HepG2 (cell line): ENCODE data around the gene SRF. TPM values are rescaled to one million over a fixed set of nuclear protein-coding genes. Genes with fewer than 3 reads are reported as not detected.

Experiments used
- ATF7 ChIP-seq, 2 experiments: fragments of 450-650 bp in 1 of 2; sonication (generic) in 1 of 2; formaldehyde crosslinking in 1 of 2; IDR thresholded peaks; 2 replicates each; pipeline versions ENCODE4 v1.4.0 to v1.6.1; 2016 to 2020; ENCODE audit warnings: antibody characterized with exemption in 1 of 2, mild to moderate bottlenecking in 1 of 2, missing genetic modification reagents in 1 of 2
- EEA1 ChIP-seq: sonication (generic); formaldehyde crosslinking; IDR thresholded peaks from 2 replicates; pipeline ENCODE4 v1.5.1; 2020; ENCODE audit warnings: mild to moderate bottlenecking, missing genetic modification reagents, borderline replicate concordance
- HOXA5 ChIP-seq: sonication (generic); formaldehyde crosslinking; IDR thresholded peaks from 2 replicates; pipeline ENCODE4 v1.4.0; 2020; ENCODE audit warnings: missing genetic modification reagents
- KLF13 ChIP-seq: sonication (generic); formaldehyde crosslinking; IDR thresholded peaks from 2 replicates; pipeline ENCODE4 v1.4.0; 2020; ENCODE audit warnings: mild to moderate bottlenecking, missing genetic modification reagents
- PHF8 ChIP-seq: sonication (generic); formaldehyde crosslinking; IDR thresholded peaks from 2 replicates; pipeline ENCODE4 v1.5.0; 2020; ENCODE audit warnings: missing genetic modification reagents
- RXRB ChIP-seq: IDR thresholded peaks from 2 replicates; pipeline ENCODE4 v1.6.1; 2016; ENCODE audit warnings: borderline replicate concordance, missing genetic modification reagents, missing compliant biosample characterization
- ZFX ChIP-seq: sonication (generic); formaldehyde crosslinking; IDR thresholded peaks from 2 replicates; pipeline ENCODE4 v1.4.0; 2020; ENCODE audit warnings: mild to moderate bottlenecking, low read depth, missing genetic modification reagents, moderate library complexity
- ZNF350 ChIP-seq: sonication (generic); formaldehyde crosslinking; IDR thresholded peaks from 2 replicates; pipeline ENCODE4 v1.4.0; 2020; ENCODE audit warnings: mild to moderate bottlenecking, low read depth, missing genetic modification reagents, borderline replicate concordance
- ZNF44 ChIP-seq: sonication (generic); formaldehyde crosslinking; IDR thresholded peaks from 2 replicates; pipeline ENCODE4 v1.5.1; 2020; ENCODE audit warnings: mild to moderate bottlenecking, missing genetic modification reagents
- ZNF839 ChIP-seq: sonication (generic); formaldehyde crosslinking; IDR thresholded peaks from 2 replicates; pipeline ENCODE4 v1.4.0; 2020; ENCODE audit warnings: missing genetic modification reagents, mild to moderate bottlenecking, borderline replicate concordance
- ZNF878 ChIP-seq: sonication (generic); formaldehyde crosslinking; IDR thresholded peaks from 2 replicates; pipeline ENCODE4 v1.8.1; 2023; ENCODE audit warnings: mild to moderate bottlenecking, missing genetic modification reagents, moderate library complexity
- polyA plus RNA-seq, 8 experiments: library from polyadenylated mRNA; depleted of rRNA in 3 of 8; stranded (reverse) in 7 of 8; unstranded in 1 of 8; fragments of >200 nt; fragmentation: Illumina TruSeq in 4 of 8; extraction: Trizol in 4 of 8; gene quantifications; 2 replicates each; pipeline versions ENCODE4 v1.2.1 to v1.2.3, GENCODE V29; 2011 to 2016; ENCODE audit warnings: low read depth in 4 of 8, missing spikeins in 1 of 8, mixed read lengths in 1 of 8; ENCODE audit not compliant: insufficient read depth in 1 of 8
- total RNA-seq, 5 experiments: library from RNA; depleted of rRNA; stranded (reverse); fragments of >200 nt; fragmentation: Illumina TruSeq; extraction: Trizol; gene quantifications; 2 replicates each; pipeline ENCODE4 v1.2.3, GENCODE V29; 2016; ENCODE audit warnings: low read depth in 1 of 5
- TF ChIP-seq, protein P1 (sequence below): sonication (generic); formaldehyde crosslinking; IDR thresholded peaks from 2 replicates; pipeline ENCODE4 v1.4.0; 2020; ENCODE audit warnings: missing genetic modification reagents
- TF ChIP-seq, protein P2 (sequence below): sonication (generic); formaldehyde crosslinking; IDR thresholded peaks from 2 replicates; pipeline ENCODE4 v1.5.0; 2020; ENCODE audit warnings: missing genetic modification reagents
- TF ChIP-seq, protein P3 (sequence below): sonication (generic); formaldehyde crosslinking; IDR thresholded peaks from 2 replicates; pipeline ENCODE4 v1.4.0; 2020; ENCODE audit warnings: missing genetic modification reagents

The SRF gene
- total and polyA plus RNA-seq, 2 of the 13 experiments (the other 11 are each of a cell fraction or from before 2014, with no cell fraction given), result 25.5 to 44.1 TPM

DNA sequence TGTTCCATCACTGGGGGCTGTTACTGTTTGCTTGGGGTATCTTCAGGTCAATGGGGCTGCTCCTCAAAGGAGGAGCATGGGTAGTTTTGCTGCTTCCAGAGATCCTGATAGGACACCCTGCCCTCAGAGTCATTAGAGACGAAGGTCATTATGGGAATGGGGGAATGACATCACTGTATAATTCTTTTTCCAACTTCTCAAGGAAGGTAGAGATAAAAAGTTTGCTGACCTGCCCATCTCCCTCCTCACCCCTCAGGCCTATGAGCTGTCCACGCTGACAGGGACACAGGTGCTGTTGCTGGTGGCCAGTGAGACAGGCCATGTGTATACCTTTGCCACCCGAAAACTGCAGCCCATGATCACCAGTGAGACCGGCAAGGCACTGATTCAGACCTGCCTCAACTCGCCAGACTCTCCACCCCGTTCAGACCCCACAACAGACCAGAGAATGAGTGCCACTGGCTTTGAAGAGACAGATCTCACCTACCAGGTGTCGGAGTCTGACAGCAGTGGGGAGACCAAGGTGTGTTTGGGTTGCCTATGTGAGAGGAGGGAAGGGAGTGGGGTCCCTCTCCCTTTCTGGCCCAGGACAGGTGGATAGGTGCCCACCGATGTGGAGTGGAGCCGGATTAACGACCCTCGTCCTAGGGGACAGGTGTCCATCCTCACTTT, 2.7 kb downstream of the SRF start (continued):
- TF ChIP-seq, protein P1, sequence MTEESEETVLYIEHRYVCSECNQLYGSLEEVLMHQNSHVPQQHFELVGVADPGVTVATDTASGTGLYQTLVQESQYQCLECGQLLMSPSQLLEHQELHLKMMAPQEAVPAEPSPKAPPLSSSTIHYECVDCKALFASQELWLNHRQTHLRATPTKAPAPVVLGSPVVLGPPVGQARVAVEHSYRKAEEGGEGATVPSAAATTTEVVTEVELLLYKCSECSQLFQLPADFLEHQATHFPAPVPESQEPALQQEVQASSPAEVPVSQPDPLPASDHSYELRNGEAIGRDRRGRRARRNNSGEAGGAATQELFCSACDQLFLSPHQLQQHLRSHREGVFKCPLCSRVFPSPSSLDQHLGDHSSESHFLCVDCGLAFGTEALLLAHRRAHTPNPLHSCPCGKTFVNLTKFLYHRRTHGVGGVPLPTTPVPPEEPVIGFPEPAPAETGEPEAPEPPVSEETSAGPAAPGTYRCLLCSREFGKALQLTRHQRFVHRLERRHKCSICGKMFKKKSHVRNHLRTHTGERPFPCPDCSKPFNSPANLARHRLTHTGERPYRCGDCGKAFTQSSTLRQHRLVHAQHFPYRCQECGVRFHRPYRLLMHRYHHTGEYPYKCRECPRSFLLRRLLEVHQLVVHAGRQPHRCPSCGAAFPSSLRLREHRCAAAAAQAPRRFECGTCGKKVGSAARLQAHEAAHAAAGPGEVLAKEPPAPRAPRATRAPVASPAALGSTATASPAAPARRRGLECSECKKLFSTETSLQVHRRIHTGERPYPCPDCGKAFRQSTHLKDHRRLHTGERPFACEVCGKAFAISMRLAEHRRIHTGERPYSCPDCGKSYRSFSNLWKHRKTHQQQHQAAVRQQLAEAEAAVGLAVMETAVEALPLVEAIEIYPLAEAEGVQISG (CRISPR knock-in tag), result peak; percentile 47
- TF ChIP-seq RXRB (CRISPR knock-in tag) (no peak), ATF7 (IDR thresholded peaks at IDR 0.05) (peak; percentile 43; the same call in 1 of the 2 replicates), ATF7 (CRISPR knock-in tag; IDR thresholded peaks at IDR 0.05) (no peak), ZNF839 (peak; percentile 66; the same call in 1 of the 2 replicates), ZNF878 (CRISPR knock-in tag) (0 out of 2 replicates have a peak, but pooled peaks have one; percentile 14), KLF13 (CRISPR knock-in tag) (0 out of 2 replicates have a peak, but pooled peaks have one; percentile 75), ZNF350 (0 out of 2 replicates have a peak, but pooled peaks have one; percentile 2), PHF8 (no peak), ZNF44 (0 out of 2 replicates have a peak, but pooled peaks have one; percentile 51), ZFX (CRISPR knock-in tag) (no peak), EEA1 (0 out of 2 replicates have a peak, but pooled peaks have one; percentile 14), HOXA5 (CRISPR knock-in tag) (no peak)
- TF ChIP-seq, protein P2, sequence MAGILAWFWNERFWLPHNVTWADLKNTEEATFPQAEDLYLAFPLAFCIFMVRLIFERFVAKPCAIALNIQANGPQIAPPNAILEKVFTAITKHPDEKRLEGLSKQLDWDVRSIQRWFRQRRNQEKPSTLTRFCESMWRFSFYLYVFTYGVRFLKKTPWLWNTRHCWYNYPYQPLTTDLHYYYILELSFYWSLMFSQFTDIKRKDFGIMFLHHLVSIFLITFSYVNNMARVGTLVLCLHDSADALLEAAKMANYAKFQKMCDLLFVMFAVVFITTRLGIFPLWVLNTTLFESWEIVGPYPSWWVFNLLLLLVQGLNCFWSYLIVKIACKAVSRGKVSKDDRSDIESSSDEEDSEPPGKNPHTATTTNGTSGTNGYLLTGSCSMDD (CRISPR knock-in tag), result no peak
- TF ChIP-seq, protein P3, sequence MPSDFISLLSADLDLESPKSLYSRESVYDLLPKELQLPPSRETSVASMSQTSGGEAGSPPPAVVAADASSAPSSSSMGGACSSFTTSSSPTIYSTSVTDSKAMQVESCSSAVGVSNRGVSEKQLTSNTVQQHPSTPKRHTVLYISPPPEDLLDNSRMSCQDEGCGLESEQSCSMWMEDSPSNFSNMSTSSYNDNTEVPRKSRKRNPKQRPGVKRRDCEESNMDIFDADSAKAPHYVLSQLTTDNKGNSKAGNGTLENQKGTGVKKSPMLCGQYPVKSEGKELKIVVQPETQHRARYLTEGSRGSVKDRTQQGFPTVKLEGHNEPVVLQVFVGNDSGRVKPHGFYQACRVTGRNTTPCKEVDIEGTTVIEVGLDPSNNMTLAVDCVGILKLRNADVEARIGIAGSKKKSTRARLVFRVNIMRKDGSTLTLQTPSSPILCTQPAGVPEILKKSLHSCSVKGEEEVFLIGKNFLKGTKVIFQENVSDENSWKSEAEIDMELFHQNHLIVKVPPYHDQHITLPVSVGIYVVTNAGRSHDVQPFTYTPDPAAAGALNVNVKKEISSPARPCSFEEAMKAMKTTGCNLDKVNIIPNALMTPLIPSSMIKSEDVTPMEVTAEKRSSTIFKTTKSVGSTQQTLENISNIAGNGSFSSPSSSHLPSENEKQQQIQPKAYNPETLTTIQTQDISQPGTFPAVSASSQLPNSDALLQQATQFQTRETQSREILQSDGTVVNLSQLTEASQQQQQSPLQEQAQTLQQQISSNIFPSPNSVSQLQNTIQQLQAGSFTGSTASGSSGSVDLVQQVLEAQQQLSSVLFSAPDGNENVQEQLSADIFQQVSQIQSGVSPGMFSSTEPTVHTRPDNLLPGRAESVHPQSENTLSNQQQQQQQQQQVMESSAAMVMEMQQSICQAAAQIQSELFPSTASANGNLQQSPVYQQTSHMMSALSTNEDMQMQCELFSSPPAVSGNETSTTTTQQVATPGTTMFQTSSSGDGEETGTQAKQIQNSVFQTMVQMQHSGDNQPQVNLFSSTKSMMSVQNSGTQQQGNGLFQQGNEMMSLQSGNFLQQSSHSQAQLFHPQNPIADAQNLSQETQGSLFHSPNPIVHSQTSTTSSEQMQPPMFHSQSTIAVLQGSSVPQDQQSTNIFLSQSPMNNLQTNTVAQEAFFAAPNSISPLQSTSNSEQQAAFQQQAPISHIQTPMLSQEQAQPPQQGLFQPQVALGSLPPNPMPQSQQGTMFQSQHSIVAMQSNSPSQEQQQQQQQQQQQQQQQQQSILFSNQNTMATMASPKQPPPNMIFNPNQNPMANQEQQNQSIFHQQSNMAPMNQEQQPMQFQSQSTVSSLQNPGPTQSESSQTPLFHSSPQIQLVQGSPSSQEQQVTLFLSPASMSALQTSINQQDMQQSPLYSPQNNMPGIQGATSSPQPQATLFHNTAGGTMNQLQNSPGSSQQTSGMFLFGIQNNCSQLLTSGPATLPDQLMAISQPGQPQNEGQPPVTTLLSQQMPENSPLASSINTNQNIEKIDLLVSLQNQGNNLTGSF (CRISPR knock-in tag), result peak; percentile 66
